Measurements from ENCODE around the gene CYP2W1.

GRCh38 chr7:969403-969802 is 13.6 kb upstream of the CYP2W1 start:
- TF ChIP-seq POLR2A (IDR thresholded peaks at IDR 0.05; ENCODE audit: low read depth, low read length) (no peak), POLR2AphosphoS5 (IDR thresholded peaks at IDR 0.05; ENCODE audit: low read depth, low read length) (no peak), TAF1 (IDR thresholded peaks at IDR 0.05; ENCODE audit: borderline replicate concordance, low read depth, low read length) (no peak)

All from GM12892 (cell line).